HG03064 (cell line): Measurements from ENCODE around the gene CLCN2.

Experiments used
- ATAC-seq: cut with Tn5 transposase; IDR thresholded peaks from one replicate; pipeline ENCODE4 v1.9.1; 2021; ENCODE audit warnings: low read depth; ENCODE audit not compliant: unreplicated experiment

The CLCN2 gene

DNA sequence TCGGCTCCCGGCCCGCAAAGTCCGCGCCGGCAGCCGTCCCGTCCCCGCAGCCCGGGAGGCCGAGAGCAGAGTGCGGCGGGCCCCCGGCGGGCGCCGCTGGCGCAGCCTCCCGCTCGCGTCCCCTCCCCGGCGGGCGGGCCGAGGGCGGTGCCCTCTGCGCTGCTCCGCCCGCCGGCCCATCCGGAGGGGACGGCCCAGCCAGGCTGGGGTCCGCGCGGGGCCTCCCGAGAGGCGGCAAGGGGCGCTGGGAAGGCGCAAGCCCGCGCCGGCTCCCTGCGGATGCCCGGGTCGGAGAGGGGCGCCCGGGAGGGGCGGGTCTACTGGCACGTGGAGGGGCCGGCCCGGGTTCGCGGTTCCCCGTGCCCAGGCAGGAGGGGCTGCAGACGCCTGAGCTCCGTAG lies at the start of gene CLCN2, which contains the start of gene POLR2H:
CLCN2 (minus strand) TSS at position 74 of the 400 bp plus-strand sequence. CDS start 126 bp downstream, outside the sequence.
POLR2H (plus strand) TSS at position 179 of the 400 bp plus-strand sequence. CDS start 1,783 bp downstream, outside the sequence.
- peak; percentile 39 for ATAC-seq

- no peak for ATAC-seq
These were observed 48.6 kb upstream of the CLCN2 start for GRCh38 chr3:184409946-184410500.

DNA sequence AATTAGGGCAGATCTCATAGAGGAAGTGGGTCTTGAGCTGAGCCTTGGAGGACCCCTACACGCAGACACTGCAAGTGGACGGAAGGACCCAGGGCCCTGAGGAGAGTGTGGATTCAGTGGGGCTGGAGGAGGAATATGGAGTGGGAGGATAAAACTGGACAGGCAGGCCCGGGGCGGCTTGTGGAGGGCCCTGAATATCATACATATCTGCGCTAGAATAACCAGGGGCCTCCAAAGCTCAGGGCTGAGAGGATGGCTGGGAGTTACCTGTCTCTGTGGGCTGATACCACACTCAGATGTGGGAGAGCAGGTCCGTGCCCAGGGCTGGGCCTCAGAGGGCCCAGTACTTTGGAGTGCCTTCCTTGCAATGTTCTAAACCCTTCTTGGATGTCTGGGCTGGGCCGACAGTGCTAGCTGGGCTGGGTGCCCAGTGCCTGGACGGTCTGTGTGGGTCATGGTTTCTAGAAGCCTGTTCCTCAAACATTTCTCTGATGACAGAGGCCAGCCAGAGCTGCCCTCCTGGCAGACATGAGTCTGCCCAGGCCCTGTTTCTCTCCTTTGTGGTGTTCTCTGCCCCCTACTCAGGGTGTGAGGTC lies 48.0 kb upstream of the CLCN2 start:
- no peak for ATAC-seq

DNA sequence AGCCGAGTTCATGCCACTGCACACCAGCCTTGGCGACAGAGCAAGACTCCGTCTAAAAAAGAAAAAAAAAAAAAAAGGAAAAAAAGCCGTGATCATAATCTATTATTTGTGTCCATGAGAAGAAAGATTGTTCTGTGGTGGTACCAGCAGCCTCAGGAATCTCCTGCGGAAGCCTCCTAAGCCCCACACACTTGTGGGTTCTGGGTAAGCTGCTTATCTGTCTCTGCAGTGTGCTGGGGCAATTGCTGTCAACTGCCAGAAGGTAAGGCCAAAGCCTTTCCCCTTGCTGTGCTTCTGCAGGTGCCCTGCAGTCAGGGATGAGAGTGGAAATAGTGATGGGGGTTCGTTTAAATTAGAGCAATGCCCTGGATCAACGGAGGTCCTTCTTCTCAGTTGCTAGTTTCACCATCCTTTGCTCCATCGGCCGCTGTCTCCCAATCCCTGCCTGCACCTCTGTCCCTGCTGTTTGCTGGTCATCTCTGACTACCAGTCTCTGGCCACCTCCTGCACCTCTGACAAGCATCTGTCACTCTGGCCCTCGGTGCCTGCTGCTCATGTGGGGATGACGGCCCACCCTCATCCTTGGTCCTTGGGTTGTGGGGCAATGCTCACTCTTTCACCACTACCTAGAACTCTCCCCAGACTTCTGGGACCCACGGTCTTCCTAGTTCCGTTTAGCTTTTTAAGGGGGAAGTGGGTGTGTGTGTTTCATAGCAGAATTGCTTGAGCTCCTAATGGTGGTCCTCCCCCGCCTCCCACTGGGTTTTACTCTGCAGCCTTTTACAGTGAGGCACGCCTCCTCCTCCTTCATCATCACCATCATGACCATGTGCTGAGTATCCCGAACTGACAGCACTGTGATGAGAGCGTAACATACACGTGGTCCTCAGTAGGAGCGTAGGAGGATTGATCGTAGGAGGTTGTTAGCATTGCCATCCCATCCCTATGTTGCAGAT lies 43.9 kb upstream of the CLCN2 start:
- ATAC-seq = no peak

DNA sequence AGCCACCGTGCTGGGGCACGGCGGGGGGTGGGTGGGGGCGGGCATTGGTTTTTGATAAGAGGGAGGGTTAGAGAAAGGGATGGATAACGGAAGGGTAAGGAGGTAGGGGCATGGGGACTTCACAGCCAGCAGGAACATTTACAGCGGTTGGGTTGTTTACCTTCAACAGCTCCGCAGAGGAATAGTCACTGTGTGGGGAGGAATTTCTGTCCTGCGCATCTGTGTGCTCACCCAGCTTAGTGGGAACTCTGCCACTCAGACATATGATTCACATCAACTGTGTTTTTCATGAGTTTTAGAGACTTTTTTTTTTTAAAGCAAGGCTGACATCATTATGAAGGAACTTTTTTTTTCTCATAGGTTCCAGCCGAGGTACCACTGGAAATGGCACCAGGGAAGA lies 38.0 kb upstream of the CLCN2 start:
- ATAC-seq = no peak

GRCh38 chr3:184395320-184395660 lies 33.9 kb upstream of the CLCN2 start:
- no peak for ATAC-seq

DNA sequence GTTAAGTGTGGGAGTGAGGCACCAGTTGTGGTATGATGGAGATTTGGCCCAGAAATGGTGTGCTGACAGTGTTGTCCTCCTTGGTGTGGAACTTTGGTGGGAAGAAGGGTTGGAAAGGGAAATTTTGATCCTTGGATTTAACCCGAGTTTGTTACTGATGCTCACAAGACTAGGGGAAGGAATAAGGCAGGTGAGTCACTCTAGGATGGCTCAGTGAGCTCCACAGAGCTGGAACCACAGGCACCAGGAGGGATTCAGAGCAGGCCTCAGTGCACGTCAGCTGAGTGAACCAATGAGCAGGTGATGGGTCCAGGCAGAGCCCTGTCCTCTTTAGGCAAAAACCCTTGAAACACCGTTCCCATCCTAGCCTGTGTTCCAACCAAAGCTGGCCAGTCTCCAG lies 29.9 kb upstream of the CLCN2 start:
- no peak for ATAC-seq

- ATAC-seq = no peak
These were observed 28.6 kb upstream of the CLCN2 start for GRCh38 chr3:184389935-184390528.

- ATAC-seq = no peak
These were observed 28.0 kb upstream of the CLCN2 start for GRCh38 chr3:184389384-184389783.

DNA sequence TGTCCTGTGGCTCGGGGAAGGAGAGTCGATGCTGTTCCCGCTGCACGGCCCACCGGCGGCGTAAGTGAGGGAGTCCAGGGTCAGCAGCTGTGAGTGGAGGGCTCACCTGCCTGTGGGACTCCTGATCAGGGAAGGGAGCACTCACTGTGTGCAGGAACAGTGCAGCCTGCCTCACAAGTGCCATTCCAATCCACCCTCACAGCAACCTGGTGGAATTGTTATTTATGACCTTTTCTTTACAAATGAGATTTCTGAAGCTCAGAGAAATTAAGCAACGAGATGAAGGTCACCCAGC lies 27.5 kb upstream of the CLCN2 start:
- no peak for ATAC-seq

GRCh38 chr3:184388164-184388935 lies 26.9 kb upstream of the CLCN2 start:
- ATAC-seq = no peak

DNA sequence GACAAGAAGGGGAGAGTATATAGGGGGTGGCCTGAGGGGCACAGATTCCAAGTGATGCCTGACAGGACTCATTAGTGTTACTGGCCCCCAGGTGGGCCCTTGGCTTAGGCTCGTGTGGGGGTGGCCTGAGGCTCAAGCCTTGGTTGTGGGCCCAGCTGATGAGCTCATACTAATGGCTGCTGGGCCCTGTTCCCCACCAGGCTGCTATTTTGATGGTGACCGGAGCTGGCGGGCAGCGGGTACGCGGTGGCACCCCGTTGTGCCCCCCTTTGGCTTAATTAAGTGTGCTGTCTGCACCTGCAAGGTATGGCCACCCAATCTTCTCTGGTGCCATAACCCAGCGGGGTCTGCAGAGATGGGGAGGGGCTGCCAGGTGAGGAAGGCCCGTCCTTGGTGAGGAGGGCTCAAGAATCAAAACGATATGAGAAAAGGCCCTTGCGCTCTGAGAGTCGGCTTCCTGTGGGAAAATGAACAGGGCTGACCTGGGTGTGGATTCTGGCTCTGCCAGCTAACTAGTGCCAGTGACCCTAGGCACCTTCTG lies 25.8 kb upstream of the CLCN2 start:
- no peak for ATAC-seq

DNA sequence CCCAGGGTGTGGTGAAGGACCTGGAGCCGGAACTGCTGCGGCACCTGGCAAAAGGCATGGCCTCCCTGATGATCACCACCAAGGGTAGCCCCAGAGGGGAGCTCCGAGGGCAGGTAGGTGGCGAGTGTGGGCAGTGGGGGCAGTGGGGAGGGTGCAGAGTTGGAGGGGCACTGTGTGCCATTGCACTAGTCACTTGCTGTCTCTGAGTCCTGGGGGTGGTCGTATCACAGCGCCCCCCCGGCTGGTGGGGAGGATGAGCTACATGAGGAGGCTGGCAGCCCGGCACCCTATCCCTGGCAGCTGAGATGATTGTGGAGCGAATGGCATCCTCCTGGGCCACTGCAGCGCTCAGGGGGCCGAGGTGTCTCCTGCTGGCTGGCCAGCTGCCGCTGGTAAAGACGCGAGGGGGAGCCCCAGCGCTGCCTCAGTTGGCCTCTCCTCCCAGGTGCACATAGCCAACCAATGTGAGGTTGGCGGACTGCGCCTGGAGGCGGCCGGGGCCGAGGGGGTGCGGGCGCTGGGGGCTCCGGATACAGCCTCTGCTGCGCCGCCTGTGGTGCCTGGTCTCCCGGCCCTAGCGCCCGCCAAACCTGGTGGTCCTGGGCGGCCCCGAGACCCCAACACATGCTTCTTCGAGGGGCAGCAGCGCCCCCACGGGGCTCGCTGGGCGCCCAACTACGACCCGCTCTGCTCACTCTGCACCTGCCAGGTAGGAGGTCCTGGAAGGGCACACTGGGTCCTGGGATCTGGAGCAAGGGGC lies 24.8 kb upstream of the CLCN2 start:
- ATAC-seq = no peak

- no peak for ATAC-seq
These were observed 23.5 kb upstream of the CLCN2 start for GRCh38 chr3:184384856-184385422.

- ATAC-seq = no peak
These were observed 22.9 kb upstream of the CLCN2 start for GRCh38 chr3:184384342-184384741.

- ATAC-seq = no peak
These were observed 21.8 kb upstream of the CLCN2 start for GRCh38 chr3:184383033-184383740.

DNA sequence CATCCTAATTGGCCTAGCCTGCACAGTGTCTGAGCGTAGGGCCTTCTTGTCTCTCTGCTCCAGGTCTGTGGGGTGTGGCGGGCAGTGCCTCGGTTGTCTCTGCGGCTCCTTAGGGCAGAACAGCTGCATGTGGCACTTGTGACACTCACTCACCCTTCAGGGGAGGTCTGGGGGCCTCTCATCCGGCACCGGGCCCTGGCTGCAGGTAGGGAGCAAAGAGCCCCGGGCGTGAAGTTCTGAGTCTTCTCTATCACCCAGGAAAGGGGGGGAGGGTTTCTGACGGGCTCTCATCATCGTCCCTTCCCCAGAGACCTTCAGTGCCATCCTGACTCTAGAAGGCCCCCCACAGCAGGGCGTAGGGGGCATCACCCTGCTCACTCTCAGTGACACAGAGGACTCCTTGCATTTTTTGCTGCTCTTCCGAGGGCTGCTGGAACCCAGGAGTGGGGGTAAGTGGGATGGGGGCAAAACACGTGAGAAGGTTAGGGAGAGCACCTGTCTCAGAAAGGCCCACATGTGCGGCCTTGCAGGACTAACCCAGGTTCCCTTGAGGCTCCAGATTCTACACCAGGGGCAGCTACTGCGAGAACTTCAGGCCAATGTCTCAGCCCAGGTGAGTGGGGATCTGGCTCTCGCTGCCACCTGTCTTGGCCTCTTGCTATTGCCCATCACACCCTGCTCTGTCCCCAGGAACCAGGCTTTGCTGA lies 21.1 kb upstream of the CLCN2 start:
- ATAC-seq = no peak
